ENCODE measurements around the gene CTSF. TPM values are rescaled to one million over a fixed set of nuclear protein-coding genes. Genes with fewer than 3 reads are reported as not detected.

The CTSF gene
- total RNA-seq, 1 experiment from 2014 or later = 28.7 TPM

DNA sequence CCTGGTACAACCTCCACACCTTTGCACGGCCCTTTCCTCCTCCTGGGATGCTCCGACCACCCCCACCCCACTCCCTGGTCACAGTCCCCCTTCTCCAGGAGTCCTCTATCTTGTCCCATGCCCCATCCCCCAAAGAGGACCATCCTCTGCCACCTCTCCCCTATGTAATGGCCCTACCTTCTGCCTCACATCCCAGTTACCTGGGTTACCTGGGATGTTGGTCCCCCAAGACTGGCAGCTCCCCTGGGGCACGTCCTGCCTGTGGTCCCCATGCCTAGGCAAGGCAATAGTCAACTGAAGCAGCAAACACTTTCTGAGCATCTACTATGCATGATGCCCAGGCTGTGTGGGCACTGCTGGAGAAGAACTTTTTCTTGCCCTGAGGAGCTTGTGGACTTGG is 13.0 kb downstream of the CTSF start:
- CTCF ChIA-PET = no interaction called here

DNA sequence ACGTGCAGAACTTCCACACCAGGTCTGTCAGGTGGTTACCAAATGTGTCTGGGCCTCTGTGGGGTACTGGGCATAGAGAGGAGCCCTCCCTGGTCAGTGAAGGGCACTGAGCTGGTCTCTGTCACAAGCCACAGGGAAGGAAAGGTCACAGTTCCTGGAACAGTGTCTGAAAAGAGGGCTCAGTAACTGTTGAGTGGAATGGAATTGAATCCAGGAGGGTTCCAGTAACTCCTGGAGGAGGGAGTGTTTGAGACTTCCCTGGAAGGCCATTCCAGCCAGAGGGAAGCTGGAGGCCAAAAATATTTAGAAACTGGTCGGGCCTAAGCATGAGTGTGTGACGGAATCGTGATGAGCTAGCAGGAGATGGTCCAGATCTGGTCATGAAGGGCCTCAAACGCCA is 13.8 kb downstream of the CTSF start:
- in situ Hi-C loops (cut with HindIII; ENCODE audit: low pct_unique_long_range_greater_than_20kb, low sequenced_read_pairs) (no loop called here), intact Hi-C loops (cut with micrococcal nuclease; ENCODE audit: unreplicated experiment) (no loop called here)
- CTCF ChIA-PET = interaction anchor here (0.6 kb wide), 1 partner anchor 31 kb away, joined by 6 read pairs; no protein-coding TSS in a partner anchor
- BruUV-seq (replicated peaks) = no TSS peak
- TF ChIP-seq TCF7L2 (IDR thresholded peaks at IDR 0.05; ENCODE audit: low read depth, low read length) (no peak), POLR2AphosphoS5 (IDR thresholded peaks at IDR 0.05; ENCODE audit: low read depth, low read length) (no peak), SIN3A (IDR thresholded peaks at IDR 0.05; ENCODE audit: borderline replicate concordance, insufficient read depth, low read depth, low read length) (no peak)
- TF ChIP-seq, protein P1, sequence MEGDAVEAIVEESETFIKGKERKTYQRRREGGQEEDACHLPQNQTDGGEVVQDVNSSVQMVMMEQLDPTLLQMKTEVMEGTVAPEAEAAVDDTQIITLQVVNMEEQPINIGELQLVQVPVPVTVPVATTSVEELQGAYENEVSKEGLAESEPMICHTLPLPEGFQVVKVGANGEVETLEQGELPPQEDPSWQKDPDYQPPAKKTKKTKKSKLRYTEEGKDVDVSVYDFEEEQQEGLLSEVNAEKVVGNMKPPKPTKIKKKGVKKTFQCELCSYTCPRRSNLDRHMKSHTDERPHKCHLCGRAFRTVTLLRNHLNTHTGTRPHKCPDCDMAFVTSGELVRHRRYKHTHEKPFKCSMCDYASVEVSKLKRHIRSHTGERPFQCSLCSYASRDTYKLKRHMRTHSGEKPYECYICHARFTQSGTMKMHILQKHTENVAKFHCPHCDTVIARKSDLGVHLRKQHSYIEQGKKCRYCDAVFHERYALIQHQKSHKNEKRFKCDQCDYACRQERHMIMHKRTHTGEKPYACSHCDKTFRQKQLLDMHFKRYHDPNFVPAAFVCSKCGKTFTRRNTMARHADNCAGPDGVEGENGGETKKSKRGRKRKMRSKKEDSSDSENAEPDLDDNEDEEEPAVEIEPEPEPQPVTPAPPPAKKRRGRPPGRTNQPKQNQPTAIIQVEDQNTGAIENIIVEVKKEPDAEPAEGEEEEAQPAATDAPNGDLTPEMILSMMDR (IDR thresholded peaks at IDR 0.05) = no peak
- TF ChIP-seq, protein P2, sequence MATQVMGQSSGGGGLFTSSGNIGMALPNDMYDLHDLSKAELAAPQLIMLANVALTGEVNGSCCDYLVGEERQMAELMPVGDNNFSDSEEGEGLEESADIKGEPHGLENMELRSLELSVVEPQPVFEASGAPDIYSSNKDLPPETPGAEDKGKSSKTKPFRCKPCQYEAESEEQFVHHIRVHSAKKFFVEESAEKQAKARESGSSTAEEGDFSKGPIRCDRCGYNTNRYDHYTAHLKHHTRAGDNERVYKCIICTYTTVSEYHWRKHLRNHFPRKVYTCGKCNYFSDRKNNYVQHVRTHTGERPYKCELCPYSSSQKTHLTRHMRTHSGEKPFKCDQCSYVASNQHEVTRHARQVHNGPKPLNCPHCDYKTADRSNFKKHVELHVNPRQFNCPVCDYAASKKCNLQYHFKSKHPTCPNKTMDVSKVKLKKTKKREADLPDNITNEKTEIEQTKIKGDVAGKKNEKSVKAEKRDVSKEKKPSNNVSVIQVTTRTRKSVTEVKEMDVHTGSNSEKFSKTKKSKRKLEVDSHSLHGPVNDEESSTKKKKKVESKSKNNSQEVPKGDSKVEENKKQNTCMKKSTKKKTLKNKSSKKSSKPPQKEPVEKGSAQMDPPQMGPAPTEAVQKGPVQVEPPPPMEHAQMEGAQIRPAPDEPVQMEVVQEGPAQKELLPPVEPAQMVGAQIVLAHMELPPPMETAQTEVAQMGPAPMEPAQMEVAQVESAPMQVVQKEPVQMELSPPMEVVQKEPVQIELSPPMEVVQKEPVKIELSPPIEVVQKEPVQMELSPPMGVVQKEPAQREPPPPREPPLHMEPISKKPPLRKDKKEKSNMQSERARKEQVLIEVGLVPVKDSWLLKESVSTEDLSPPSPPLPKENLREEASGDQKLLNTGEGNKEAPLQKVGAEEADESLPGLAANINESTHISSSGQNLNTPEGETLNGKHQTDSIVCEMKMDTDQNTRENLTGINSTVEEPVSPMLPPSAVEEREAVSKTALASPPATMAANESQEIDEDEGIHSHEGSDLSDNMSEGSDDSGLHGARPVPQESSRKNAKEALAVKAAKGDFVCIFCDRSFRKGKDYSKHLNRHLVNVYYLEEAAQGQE (IDR thresholded peaks at IDR 0.05; ENCODE audit: insufficient read depth in 1 of 2, low read depth in 2 of 2, low read length in 1 of 2) = no peak
- POLR2A ChIA-PET = interaction anchor here (0.6 kb wide), 1 partner anchor 35 kb away, joined by 8 read pairs; no protein-coding TSS in a partner anchor
- H3K4me3 ChIP-seq (ENCODE audit: low read depth in 2 of 2, low read length in 2 of 2) = no peak overlapping the region
- ATAC-seq (no peak), DNase-seq (ENCODE audit: low read depth, low spot score) (no peak)
- no peak overlapping the region for H3K27ac ChIP-seq (ENCODE audit: low read length)
- no peaks in the 10 kb centered on the region for H3K9me3 ChIP-seq (ENCODE audit: control insufficient read depth, insufficient read depth, low read depth, low read length)
- H3K27me3 ChIP-seq (ENCODE audit: control insufficient read depth, insufficient read depth, low read length) = no peaks in the 10 kb centered on the region; the same call in 1 of the 2 replicates
- no peaks in the 10 kb centered on the region for H3K4me1 ChIP-seq (ENCODE audit: control insufficient read depth, insufficient read depth, low read length)
- H3K36me3 ChIP-seq (ENCODE audit: control insufficient read depth, insufficient read depth, low read length) = no peaks in the 10 kb centered on the region

More for the DNA sequence above, 13.0 kb downstream of the CTSF start:
- in situ Hi-C loops (cut with HindIII; ENCODE audit: low pct_unique_long_range_greater_than_20kb, low sequenced_read_pairs) (no loop called here), intact Hi-C loops (cut with micrococcal nuclease; ENCODE audit: unreplicated experiment) (no loop called here)
- BruUV-seq (replicated peaks) = no TSS peak
- Histone ChIP-seq H3K4me3 (ENCODE audit: low read depth in 2 of 2, low read length in 2 of 2) (no peak overlapping the region), H3K27me3 (ENCODE audit: control insufficient read depth, insufficient read depth, low read length) (no peaks in the 10 kb centered on the region; the same call in 1 of the 2 replicates), H3K4me1 (ENCODE audit: control insufficient read depth, insufficient read depth, low read length) (no peaks in the 10 kb centered on the region), H3K36me3 (ENCODE audit: control insufficient read depth, insufficient read depth, low read length) (no peaks in the 10 kb centered on the region), H3K27ac (ENCODE audit: low read length) (no peak overlapping the region), H3K9me3 (ENCODE audit: control insufficient read depth, insufficient read depth, low read depth, low read length) (no peaks in the 10 kb centered on the region)
- TF ChIP-seq TCF7L2 (IDR thresholded peaks at IDR 0.05; ENCODE audit: low read depth, low read length) = no peak
- TF ChIP-seq POLR2AphosphoS5 (IDR thresholded peaks at IDR 0.05; ENCODE audit: low read depth, low read length) = no peak
- TF ChIP-seq SIN3A (IDR thresholded peaks at IDR 0.05; ENCODE audit: borderline replicate concordance, insufficient read depth, low read depth, low read length) = no peak
- TF ChIP-seq, protein P2 (IDR thresholded peaks at IDR 0.05; ENCODE audit: insufficient read depth in 1 of 2, low read depth in 2 of 2, low read length in 1 of 2) = no peak
- TF ChIP-seq, protein P1 (IDR thresholded peaks at IDR 0.05) = no peak
- DNase-seq (ENCODE audit: low read depth, low spot score) (no peak), ATAC-seq (no peak)
- POLR2A ChIA-PET = no interaction called here

Data from Panc1 (cell line).